ENCODE data around the gene NEK8. TPM values are rescaled to one million over a fixed set of nuclear protein-coding genes. Genes with fewer than 3 reads are reported as not detected.

Gene NEK8
- total and polyA plus RNA-seq, 2 of the 8 experiments (the other 6 are each of a cell fraction or from before 2014, with no cell fraction given) = 14.9 to 23.3 TPM

GRCh38 chr17:28689011-28689410 is 39.6 kb upstream of the NEK8 start (continued):
- no peak for TF ChIP-seq ATF2 (IDR thresholded peaks at IDR 0.05; ENCODE audit: low read length)
- no peak for TF ChIP-seq CHD7 (IDR thresholded peaks at IDR 0.05; ENCODE audit: insufficient replicate concordance, low read length)
- TF ChIP-seq TAF1 (IDR thresholded peaks at IDR 0.05; ENCODE audit: low read depth, low read length) = no peak
- TF ChIP-seq SIN3A (conservative IDR thresholded peaks at IDR 0.05 in 1 of 2, IDR thresholded peaks at IDR 0.05 in 1 of 2; ENCODE audit: low read depth in 1 of 2, low read length in 2 of 2) = no peak
- TF ChIP-seq GABPA (IDR thresholded peaks at IDR 0.05; ENCODE audit: borderline replicate concordance, insufficient read depth, low read length) = no peak
- no peak for TF ChIP-seq EZH2 (IDR thresholded peaks at IDR 0.05; ENCODE audit: low read depth, low read length, severe bottlenecking)
- no peak for TF ChIP-seq SIRT6 (IDR thresholded peaks at IDR 0.05; ENCODE audit: low read length)
- TF ChIP-seq CHD1 (IDR thresholded peaks at IDR 0.05; ENCODE audit: low read depth, low read length) = no peak
